Tibial artery (tissue), 4 donors: Measurements from ENCODE around the gene CAPN1.
"Not testable (repeated sequence)": the region's sequence is repeated elsewhere in the genome, so short reads cannot be mapped to it uniquely, and the experiment has no call there.

ENCODE experiments used
- DNase-seq, 2 donors: peaks; one replicate each; pipeline ENCODE4 v3.0.0-alpha.2; 2019
- H3K27ac ChIP-seq, 2 donors: fragments of 200-600 bp; sonication (generic) in 1 of 2; 1 replicate in 1 of 2; 2 replicates in 1 of 2; pipeline ENCODE4 v1.5.1; 2018 to 2019; ENCODE audit warnings: mild to moderate bottlenecking in 1 of 2
- H3K27me3 ChIP-seq, 2 donors: fragments of 200-600 bp; sonication (generic) in 1 of 2; one replicate each; pipeline versions ENCODE4 v1.5.1 to v1.6.0; 2016 to 2019
- H3K36me3 ChIP-seq, 3 donors: fragments of 200-600 bp; sonication (generic) in 2 of 3; one replicate each; pipeline ENCODE4 v1.5.1; 2016 to 2019; ENCODE audit warnings: mild to moderate bottlenecking in 2 of 3
- H3K4me1 ChIP-seq, 4 donors: fragments of 200-600 bp; sonication (generic) in 2 of 4; 1 replicate in 3 of 4; 2 replicates in 1 of 4; pipeline ENCODE4 v1.5.1; 2016 to 2019
- H3K4me3 ChIP-seq, 2 donors: fragments of 200-600 bp; sonication (generic) in 1 of 2; 1 replicate in 1 of 2; 2 replicates in 1 of 2; pipeline ENCODE4 v1.5.1; 2018 to 2019; ENCODE audit warnings: mild to moderate bottlenecking in 2 of 2
- H3K9me3 ChIP-seq, 3 donors: fragments of 200-600 bp; sonication (generic) in 1 of 3; one replicate each; pipeline ENCODE4 v1.5.1; 2016 to 2019
- CTCF ChIP-seq, 2 experiments: fragments of 200-600 bp in 1 of 2; fragments of 450-650 bp in 1 of 2; IDR thresholded peaks; one replicate each; pipeline ENCODE4 v1.5.1; 2017 to 2019; ENCODE audit warnings: antibody characterized with exemption in 2 of 2, mild to moderate bottlenecking in 1 of 2, moderate library complexity in 1 of 2
- intact Hi-C: fragments of 100-400 bp; cut with DNase I; formaldehyde crosslinking; loops from one replicate; pipeline ENCODE4 v1.15.0; 2023; ENCODE audit warnings: low total_unique reads

Gene CAPN1

GRCh38 chr11:65241134-65241533 is 59.4 kb downstream of the CAPN1 start:
- Histone ChIP-seq H3K4me1 (no peaks in the 10 kb centered on the region), H3K9me3 (no peaks in the 10 kb centered on the region), H3K27ac (no peak overlapping the region), H3K27me3 (peaks cover 0 to 6% of the 10 kb centered on the region in 2 donors), H3K36me3 (no peaks in the 10 kb centered on the region), H3K4me3 (no peak overlapping the region)
- intact Hi-C loops, result no loop called here
- no peak for DNase-seq
- no peak for TF ChIP-seq CTCF (IDR thresholded peaks at IDR 0.05)

DNA sequence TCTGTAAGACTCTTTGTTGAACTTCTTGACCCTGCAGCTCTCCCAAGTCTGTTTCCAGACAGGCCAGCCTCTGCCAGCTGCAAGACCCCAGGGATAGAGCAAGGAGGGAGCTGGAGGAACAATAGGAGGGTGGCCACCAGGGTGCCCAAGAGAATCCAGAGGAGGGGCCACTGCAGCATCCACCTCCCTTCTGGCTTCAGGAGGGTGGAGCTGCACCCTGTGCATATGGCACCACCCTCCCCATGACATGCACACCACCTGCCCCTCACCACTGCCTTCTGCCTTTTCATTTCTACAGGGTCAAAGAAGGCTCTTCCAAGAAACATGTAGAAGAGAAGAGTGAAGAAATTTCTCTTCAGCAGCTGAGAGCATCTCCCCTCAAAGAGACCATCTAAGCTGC is 60.0 kb downstream of the CAPN1 start:
- no peak for TF ChIP-seq CTCF (IDR thresholded peaks at IDR 0.05)
- peaks cover 0 to 6% of the 10 kb centered on the region in 2 donors for H3K27me3 ChIP-seq
- H3K27ac ChIP-seq, result no peak overlapping the region
- H3K36me3 ChIP-seq, result no peaks in the 10 kb centered on the region
- intact Hi-C loops, result no loop called here
- no peak for DNase-seq
- no peak overlapping the region for H3K4me3 ChIP-seq
- H3K9me3 ChIP-seq, result no peaks in the 10 kb centered on the region
- no peaks in the 10 kb centered on the region for H3K4me1 ChIP-seq

- Histone ChIP-seq H3K4me3 (no peak overlapping the region), H3K27ac (no peak overlapping the region), H3K36me3 (no peaks in the 10 kb centered on the region), H3K4me1 (no peaks in the 10 kb centered on the region), H3K9me3 (no peaks in the 10 kb centered on the region), H3K27me3 (peaks cover 0 to 6% of the 10 kb centered on the region in 2 donors)
- no peak for DNase-seq
- no peak for TF ChIP-seq CTCF (IDR thresholded peaks at IDR 0.05)
- intact Hi-C loops, result no loop called here
Observed at GRCh38 chr11:65242389-65242788, 60.7 kb downstream of the CAPN1 start.

DNA sequence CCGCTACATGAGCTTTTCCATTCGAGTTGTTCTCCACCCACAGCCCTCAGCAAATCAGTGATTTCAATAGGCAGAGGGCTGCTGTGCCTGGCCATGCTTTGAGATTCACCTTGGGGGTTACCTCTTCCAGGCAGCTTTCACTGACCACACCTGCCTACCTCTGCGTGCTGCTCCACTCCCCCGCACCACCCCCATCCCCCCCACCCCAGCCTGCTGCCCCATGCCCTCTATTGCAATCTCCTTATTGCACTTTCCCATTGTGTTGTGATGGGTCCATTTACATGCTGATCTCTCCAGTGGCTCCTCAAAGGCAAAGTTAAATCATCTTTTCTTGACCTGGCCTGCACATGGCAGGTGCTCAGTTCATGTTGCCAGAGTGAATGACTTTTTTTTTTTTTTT is 62.1 kb downstream of the CAPN1 start:
- Histone ChIP-seq H3K36me3 (no peaks in the 10 kb centered on the region), H3K4me3 (no peak overlapping the region), H3K9me3 (no peaks in the 10 kb centered on the region), H3K27ac (no peak overlapping the region), H3K27me3 (peaks cover 0 to 6% of the 10 kb centered on the region in 2 donors), H3K4me1 (no peaks in the 10 kb centered on the region)
- no peak for DNase-seq
- no peak for TF ChIP-seq CTCF (IDR thresholded peaks at IDR 0.05)
- intact Hi-C loops, result no loop called here

GRCh38 chr11:65245046-65245445 is 63.3 kb downstream of the CAPN1 start:
- H3K27me3 ChIP-seq, intact Hi-C loops, DNase-seq, H3K36me3 ChIP-seq, H3K9me3 ChIP-seq, H3K27ac ChIP-seq, H3K4me3 ChIP-seq, H3K4me1 ChIP-seq: not testable (repeated sequence)

DNA sequence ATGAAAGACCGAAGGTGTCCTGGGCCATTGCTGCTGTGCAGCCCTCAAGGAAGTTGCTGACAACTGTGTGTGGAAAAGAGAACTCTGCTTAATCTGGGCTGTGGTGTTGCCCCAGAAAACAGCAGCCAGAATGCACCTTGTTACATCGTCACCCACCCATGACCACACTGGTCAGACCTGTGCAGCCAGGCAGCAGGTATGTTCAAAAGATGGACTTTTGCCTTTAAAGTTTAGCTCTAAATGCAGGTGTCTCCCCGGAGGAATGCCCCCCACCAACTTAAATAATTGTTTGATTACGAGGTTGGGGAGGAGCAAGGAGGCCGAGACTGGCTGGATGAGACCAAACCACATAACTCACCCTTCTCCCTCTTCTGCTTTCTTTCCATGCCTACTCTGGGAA is 64.8 kb downstream of the CAPN1 start:
- Histone ChIP-seq H3K9me3 (no peaks in the 10 kb centered on the region), H3K27me3 (peaks cover 0 to 6% of the 10 kb centered on the region in 2 donors), H3K4me3 (no peak overlapping the region), H3K36me3 (no peaks in the 10 kb centered on the region), H3K27ac (no peak overlapping the region), H3K4me1 (no peaks in the 10 kb centered on the region)
- no peak for DNase-seq
- intact Hi-C loops, result no loop called here
- no peak for TF ChIP-seq CTCF (IDR thresholded peaks at IDR 0.05)

- H3K27me3 ChIP-seq, DNase-seq, intact Hi-C loops, H3K9me3 ChIP-seq, H3K36me3 ChIP-seq, H3K4me1 ChIP-seq, H3K4me3 ChIP-seq, H3K27ac ChIP-seq: not testable (repeated sequence)
Observed at GRCh38 chr11:65248184-65248710, 66.5 kb downstream of the CAPN1 start.
